ENCODE data around the gene TIMMDC1. TPM values are rescaled to one million over a fixed set of nuclear protein-coding genes. Genes with fewer than 3 reads are reported as not detected.

TIMMDC1 gene
- total and polyA plus RNA-seq, 9 of the 15 experiments (the other 6 are each of a cell fraction or from before 2014, with no cell fraction given): 62.1 to 226 (median 86.6) TPM

DNA sequence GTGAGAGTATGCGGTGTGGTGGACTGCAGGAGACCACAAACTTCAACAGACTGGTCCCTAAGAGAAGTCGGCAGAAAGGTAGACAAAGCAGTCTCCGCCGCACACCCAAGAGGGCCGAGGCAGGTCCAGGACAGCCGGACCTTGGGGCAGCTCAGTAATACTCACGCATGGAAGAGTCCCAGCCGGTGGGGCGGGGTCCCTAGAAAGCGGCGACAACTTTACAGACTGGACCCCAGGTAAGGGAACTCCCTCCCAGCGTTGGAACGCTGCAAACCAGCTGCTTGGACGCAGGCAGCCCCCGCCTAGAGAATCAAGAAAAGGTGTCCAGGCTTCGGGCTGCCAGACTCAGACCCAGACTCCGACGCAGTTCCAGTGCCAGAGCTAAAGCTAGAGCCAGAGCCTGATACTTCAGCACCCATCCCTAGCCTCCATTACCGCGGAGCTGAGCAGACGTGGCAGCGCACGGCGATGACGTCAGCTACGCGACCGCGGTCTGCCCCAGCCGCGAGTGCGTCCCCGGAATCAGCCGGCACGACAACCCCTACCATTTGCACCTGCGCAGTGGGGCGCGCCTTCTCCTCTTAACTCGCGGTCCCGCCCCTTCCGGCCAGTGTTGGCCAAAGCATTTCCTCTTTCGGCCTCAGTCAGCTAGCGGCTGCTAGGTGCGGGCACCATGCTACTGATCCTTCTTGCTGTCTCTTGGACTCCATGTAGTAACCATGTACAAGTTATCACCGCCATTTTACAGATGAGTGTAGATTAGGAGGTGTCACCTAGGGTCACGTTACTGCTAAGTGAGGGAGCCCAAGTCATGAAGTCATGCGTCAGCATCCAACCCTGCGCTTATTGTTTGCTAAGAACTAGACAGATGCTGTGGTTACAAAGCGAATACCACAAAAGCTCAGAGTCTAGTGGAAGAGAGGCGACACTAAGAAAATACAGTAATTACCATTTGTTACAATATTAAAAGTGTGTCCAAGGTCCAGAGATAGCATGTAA is 34.9 kb upstream of the TIMMDC1 start, which contains the start of gene TMEM39A (continued):
- peak; percentile 67 for TF ChIP-seq CCNT2 (IDR thresholded peaks at IDR 0.05; ENCODE audit: borderline replicate concordance, extremely low read depth, insufficient read length, low read depth, low read length)
- TF ChIP-seq SAP30 (IDR thresholded peaks at IDR 0.05; ENCODE audit: borderline replicate concordance, insufficient read depth, low read depth, low read length, poor library complexity, severe bottlenecking): no peak
- TF ChIP-seq ZNF507 (tag; conservative IDR thresholded peaks at IDR 0.05): no peak
- TF ChIP-seq MXI1 (IDR thresholded peaks at IDR 0.05; ENCODE audit: low read depth, low read length): 0 out of 2 replicates have a peak, but pooled peaks have one; percentile 33
- TF ChIP-seq REST (IDR thresholded peaks at IDR 0.05; ENCODE audit: borderline replicate concordance): peak; percentile 63
- TF ChIP-seq REST (CRISPR knock-in tag; IDR thresholded peaks at IDR 0.05; ENCODE audit: low read depth): 0 out of 2 replicates have a peak, but pooled peaks have one; percentile 66
- TF ChIP-seq POLR2AphosphoS5 (IDR thresholded peaks at IDR 0.05; ENCODE audit: control insufficient read depth, insufficient read depth, low read depth, low read length): peak; percentile 94
- TF ChIP-seq KDM5B (IDR thresholded peaks at IDR 0.05; ENCODE audit: insufficient replicate concordance, low read depth, low read length): peak; percentile 90
- peak; percentile 92 to 94 for TF ChIP-seq NRF1 (conservative IDR thresholded peaks at IDR 0.05 in 1 of 2, IDR thresholded peaks at IDR 0.05 in 1 of 2)
- TF ChIP-seq THRAP3 (IDR thresholded peaks at IDR 0.05; ENCODE audit: borderline replicate concordance): no peak
- TF ChIP-seq CAMTA2 (CRISPR knock-in tag; conservative IDR thresholded peaks at IDR 0.05): no peak
- peak; percentile 86 for TF ChIP-seq DIDO1 (tag; IDR thresholded peaks at IDR 0.05; ENCODE audit: low read depth)
- no peak for TF ChIP-seq TCFL5 (CRISPR knock-in tag; conservative IDR thresholded peaks at IDR 0.05)
- no peak for TF ChIP-seq ZFP1 (CRISPR knock-in tag; IDR thresholded peaks at IDR 0.05)
- TF ChIP-seq CTBP1 (IDR thresholded peaks at IDR 0.05; ENCODE audit: borderline replicate concordance): peak; percentile 61
- no peak for TF ChIP-seq TGIF2 (CRISPR knock-in tag; IDR thresholded peaks at IDR 0.05)
- peak; percentile 67; the same call in 1 of the 2 replicates for TF ChIP-seq MBD2 (IDR thresholded peaks at IDR 0.05; ENCODE audit: borderline replicate concordance, low read depth)
- peak; percentile 73; the same call in 1 of the 2 replicates for TF ChIP-seq ESRRA (IDR thresholded peaks at IDR 0.05; ENCODE audit: borderline replicate concordance, low read depth)
